Ovary (tissue), 3 donors: ENCODE data around the gene KRT32.

Experiments used
- CTCF ChIP-seq, 3 donors: fragments of 450-650 bp in 2 of 3; fragments of 200-600 bp in 1 of 3; IDR thresholded peaks; one replicate each; pipeline versions ENCODE4 v1.5.1 to v1.8.0; 2016 to 2022; ENCODE audit warnings: antibody characterized with exemption in 3 of 3, mild to moderate bottlenecking in 1 of 3
- POLR2A ChIP-seq: fragments of 450-650 bp; IDR thresholded peaks from one replicate; pipeline ENCODE4 v1.6.1; 2017; ENCODE audit warnings: antibody characterized with exemption, mild to moderate bottlenecking, moderate library complexity
- donor health status: DM: no; HTN: no; CAD: no.

GRCh38 chr17:41415411-41415810 lies 51.8 kb downstream of the KRT32 start:
- TF ChIP-seq CTCF (IDR thresholded peaks at IDR 0.05) (no peak), POLR2A (no peak)
